Endothelial cell of umbilical vein (primary cell): ENCODE measurements around the gene SCN9A. TPM values are rescaled to one million over a fixed set of nuclear protein-coding genes. Genes with fewer than 3 reads are reported as not detected.
A peak's percentile ranks its signal among the peaks of the same experiment; 100 is the strongest.

ENCODE experiments used
- BruUV-seq: library from RNA; stranded (reverse); fragments of 400-500 nt; replicated peaks from 2 replicates; lab custom pipeline; 2021; lab: Mats Ljungman, UMichigan
- CTCF ChIA-PET: fragments of 300-600, 350-600 bp; sonication (Branson Sonifier 250); formaldehyde crosslinking; loops from one replicate; lab custom pipeline; 2021; ENCODE audit warnings: antibody characterized with exemption, inconsistent platforms; lab: Charles Lee
- POLR2A ChIA-PET: fragments of 300-600, 350-600 bp; sonication (Branson Sonifier 250); formaldehyde crosslinking; loops from one replicate; lab custom pipeline; 2021; ENCODE audit warnings: antibody characterized with exemption, inconsistent platforms; lab: Charles Lee
- DNase-seq: peaks from one replicate; pipeline ENCODE4 v3.0.0-alpha.2; 2011; ENCODE audit warnings: low read depth, low spot score
- FAIRE-seq: peaks from 2 replicates; lab custom pipeline; 2011; peaks lifted over from hg19 to GRCh38; lab: Jason Lieb, UNC
- H2AFZ ChIP-seq: 2 replicates; pipeline ENCODE4 v1.6.0; 2012; ENCODE audit warnings: low read depth, low read length, control low read depth, inconsistent platforms
- H3K27ac ChIP-seq: 2 replicates; pipeline ENCODE4 v1.5.1; 2011; ENCODE audit warnings: low read depth, mild to moderate bottlenecking, control low read depth, low read length, moderate library complexity; ENCODE audit not compliant: insufficient read depth
- H3K27me3 ChIP-seq, 2 experiments: 2 replicates each; pipeline versions ENCODE4 v1.6.0 to v1.6.1; 2011; ENCODE audit warnings: low read length in 2 of 2, mixed read lengths in 1 of 2; ENCODE audit not compliant: control insufficient read depth in 2 of 2, insufficient read depth in 2 of 2
- H3K36me3 ChIP-seq, 2 experiments: 2 replicates in 1 of 2; 3 replicates in 1 of 2; pipeline ENCODE4 v1.5.1; 2011; ENCODE audit warnings: low read length in 2 of 2, mild to moderate bottlenecking in 1 of 2, moderate library complexity in 1 of 2; ENCODE audit not compliant: control insufficient read depth in 2 of 2, insufficient read depth in 2 of 2; ENCODE audit errors: extremely low read depth in 1 of 2
- H3K4me1 ChIP-seq: 3 replicates; pipeline ENCODE4 v1.5.1; 2011; ENCODE audit warnings: mild to moderate bottlenecking, low read length; ENCODE audit not compliant: control insufficient read depth, insufficient read depth; ENCODE audit errors: extremely low read depth
- H3K4me2 ChIP-seq: 2 replicates; pipeline ENCODE4 v1.6.1; 2011; ENCODE audit warnings: low read length, control low read depth, mixed read lengths; ENCODE audit not compliant: insufficient read depth
- H3K4me3 ChIP-seq, 3 experiments: fragments of 200-600 bp in 1 of 3; sonication (generic), shearing (Covaris generic) in 1 of 3; replicated peaks in 1 of 3; 2 replicates each; pipeline ENCODE4 v1.5.1; 2011 to 2016; ENCODE audit warnings: control low read depth in 3 of 3, low read length in 3 of 3, mild to moderate bottlenecking in 2 of 3, inconsistent platforms in 1 of 3, low read depth in 1 of 3, moderate library complexity in 1 of 3; ENCODE audit not compliant: insufficient read depth in 1 of 3
- H3K79me2 ChIP-seq: 2 replicates; pipeline ENCODE4 v1.6.0; 2012; ENCODE audit warnings: low read length, inconsistent platforms; ENCODE audit not compliant: control insufficient read depth, insufficient read depth
- H3K9ac ChIP-seq: replicated peaks from 2 replicates; pipeline ENCODE3; 2011; ENCODE audit warnings: low read length, control low read depth; ENCODE audit not compliant: insufficient read depth; ENCODE audit errors: extremely low read depth
- H3K9me1 ChIP-seq: replicated peaks from 3 replicates; pipeline ENCODE4 v1.6.0; 2011; ENCODE audit warnings: mild to moderate bottlenecking, low read length; ENCODE audit not compliant: control insufficient read depth, insufficient read depth; ENCODE audit errors: extremely low read depth
- H3K9me3 ChIP-seq: replicated peaks from 2 replicates; pipeline ENCODE4 v1.5.1; 2012; ENCODE audit warnings: low read length, inconsistent platforms; ENCODE audit not compliant: control insufficient read depth, insufficient read depth
- H4K20me1 ChIP-seq: replicated peaks from 2 replicates; pipeline ENCODE3; 2011; ENCODE audit warnings: mild to moderate bottlenecking, low read length; ENCODE audit not compliant: control insufficient read depth, insufficient read depth; ENCODE audit errors: extremely low read depth
- CTCF ChIP-seq, 2 donors: IDR thresholded peaks; 1 replicate in 1 of 2; 2 replicates in 1 of 2; pipeline ENCODE4 v1.5.1; 2011; ENCODE audit warnings: low read length in 2 of 2, mild to moderate bottlenecking in 2 of 2, moderate library complexity in 2 of 2, control low read depth in 1 of 2, inconsistent platforms in 1 of 2, low read depth in 1 of 2; ENCODE audit not compliant: insufficient read depth in 1 of 2; ENCODE audit errors: extremely low read depth in 1 of 2
- EZH2 ChIP-seq: IDR thresholded peaks from 2 replicates; pipeline ENCODE4 v1.6.1; 2012; ENCODE audit warnings: borderline replicate concordance, low read depth, mild to moderate bottlenecking, moderate library complexity, low read length, inconsistent platforms; ENCODE audit not compliant: severe bottlenecking
- FOS ChIP-seq: IDR thresholded peaks from 2 replicates; pipeline ENCODE4 v1.6.1; 2011; ENCODE audit warnings: mild to moderate bottlenecking, low read length, moderate library complexity, borderline replicate concordance; ENCODE audit not compliant: insufficient read depth
- GATA2 ChIP-seq: IDR thresholded peaks from 2 replicates; pipeline ENCODE4 v1.7.0; 2011; ENCODE audit warnings: low read depth, mild to moderate bottlenecking, moderate library complexity, mixed read lengths, low read length; ENCODE audit not compliant: insufficient read length, insufficient read depth
- JUN ChIP-seq: IDR thresholded peaks from 2 replicates; pipeline ENCODE4 v1.6.1; 2011; ENCODE audit warnings: borderline replicate concordance, low read depth; ENCODE audit not compliant: insufficient read length, insufficient read depth
- POLR2A ChIP-seq: IDR thresholded peaks from 2 replicates; pipeline ENCODE4 v1.6.1; 2012; ENCODE audit warnings: low read depth, mild to moderate bottlenecking, control low read depth, low read length
- POLR2AphosphoS5 ChIP-seq: IDR thresholded peaks from 2 replicates; pipeline ENCODE4 v1.6.1; 2012; ENCODE audit warnings: low read depth, mild to moderate bottlenecking, control low read depth, low read length, moderate library complexity; ENCODE audit not compliant: insufficient read depth
- dilution Hi-C: fragments of 300-500 bp; cut with MboI; formaldehyde crosslinking; loops from one replicate; pipeline ENCODE4 v1.15.0; 2019; ENCODE audit warnings: low sequenced_read_pairs; ENCODE audit not compliant: extremely low pct_ligation_motif_present
- intact Hi-C: fragments of 100-400 bp; cut with micrococcal nuclease; formaldehyde crosslinking; loops from one replicate; pipeline ENCODE4 v1.10.0; 2022
- polyA plus RNA-seq, 4 experiments: library from polyadenylated mRNA; depleted of rRNA in 3 of 4; stranded (reverse) in 3 of 4; unstranded in 1 of 4; fragments of >200 nt; gene quantifications; 2 replicates each; pipeline versions ENCODE4 v1.2.1 to v1.2.3, GENCODE V29; 2011 to 2012; ENCODE audit warnings: missing spikeins in 1 of 4
- total RNA-seq: library from RNA; stranded (reverse); gene quantifications from 2 replicates; pipeline ENCODE4 v1.2.3, GENCODE V29; 2021
- TF ChIP-seq, protein P1 (sequence below): IDR thresholded peaks from 2 replicates; pipeline ENCODE4 v1.6.1; 2011; ENCODE audit not compliant: insufficient read depth, insufficient read length

The SCN9A gene
- total and polyA plus RNA-seq, 2 donors (not counting 3 experiments of a cell fraction or from before 2014, with no cell fraction given) = 0.88 to 1.6 TPM

- Histone ChIP-seq H3K4me2 (no peak overlapping the region), H3K27me3 (no peaks in the 10 kb centered on the region), H3K36me3 (no peaks in the 10 kb centered on the region), H3K9me3 (no peaks in the 10 kb centered on the region), H2AFZ (no peak overlapping the region), H3K4me3 (no peak overlapping the region), H3K79me2 (no peaks in the 10 kb centered on the region), H4K20me1 (no peaks in the 10 kb centered on the region), H3K4me1 (no peaks in the 10 kb centered on the region), H3K9ac (no peak overlapping the region), H3K27ac (no peak overlapping the region), H3K9me1 (no peaks in the 10 kb centered on the region)
- TF ChIP-seq GATA2 (no peak), FOS (peak; percentile 31), POLR2A (no peak), JUN (no peak), CTCF (IDR thresholded peaks at IDR 0.05; ENCODE audit: extremely low read depth in 1 of 2, insufficient read depth in 1 of 2, low read depth in 1 of 2, low read length in 2 of 2) (no peak), EZH2 (no peak), POLR2AphosphoS5 (no peak)
- TF ChIP-seq, protein P1, sequence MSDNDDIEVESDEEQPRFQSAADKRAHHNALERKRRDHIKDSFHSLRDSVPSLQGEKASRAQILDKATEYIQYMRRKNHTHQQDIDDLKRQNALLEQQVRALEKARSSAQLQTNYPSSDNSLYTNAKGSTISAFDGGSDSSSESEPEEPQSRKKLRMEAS = no peak
- ChIA-PET POLR2A (no interaction called here), CTCF (interaction anchor here (0.7 to 0.9 kb wide), 2 partner anchors 43 to 249 kb away, joined by 3 read pairs; no protein-coding TSS in a partner anchor)
- dilution Hi-C loops = no loop called here
- intact Hi-C loops = no loop called here
- no TSS peak for BruUV-seq
- no peak for DNase-seq
- no peak for FAIRE-seq
Observed at GRCh38 chr2:166170356-166170755, 205.4 kb downstream of the SCN9A start.
